Endothelial cell of umbilical vein (primary cell): Measurements from ENCODE around the gene CEBPA. TPM values are rescaled to one million over a fixed set of nuclear protein-coding genes. Genes with fewer than 3 reads are reported as not detected.
"Not testable (repeated sequence)": the region's sequence is repeated elsewhere in the genome, so short reads cannot be mapped to it uniquely, and the experiment has no call there.

Experiments
- BruUV-seq: library from RNA; stranded (reverse); fragments of 400-500 nt; replicated peaks from 2 replicates; lab custom pipeline; 2021; lab: Mats Ljungman, UMichigan
- CTCF ChIA-PET: fragments of 300-600, 350-600 bp; sonication (Branson Sonifier 250); formaldehyde crosslinking; loops from one replicate; lab custom pipeline; 2021; ENCODE audit warnings: antibody characterized with exemption, inconsistent platforms; lab: Charles Lee
- POLR2A ChIA-PET: fragments of 300-600, 350-600 bp; sonication (Branson Sonifier 250); formaldehyde crosslinking; loops from one replicate; lab custom pipeline; 2021; ENCODE audit warnings: antibody characterized with exemption, inconsistent platforms; lab: Charles Lee
- DNase-seq: peaks from one replicate; pipeline ENCODE4 v3.0.0-alpha.2; 2011; ENCODE audit warnings: low read depth, low spot score
- FAIRE-seq: peaks from 2 replicates; lab custom pipeline; 2011; peaks lifted over from hg19 to GRCh38; lab: Jason Lieb, UNC
- H2AFZ ChIP-seq: 2 replicates; pipeline ENCODE4 v1.6.0; 2012; ENCODE audit warnings: low read depth, low read length, control low read depth, inconsistent platforms
- H3K27ac ChIP-seq: 2 replicates; pipeline ENCODE4 v1.5.1; 2011; ENCODE audit warnings: low read depth, mild to moderate bottlenecking, control low read depth, low read length, moderate library complexity; ENCODE audit not compliant: insufficient read depth
- H3K27me3 ChIP-seq, 2 experiments: 2 replicates each; pipeline versions ENCODE4 v1.6.0 to v1.6.1; 2011; ENCODE audit warnings: low read length in 2 of 2, mixed read lengths in 1 of 2; ENCODE audit not compliant: control insufficient read depth in 2 of 2, insufficient read depth in 2 of 2
- H3K36me3 ChIP-seq, 2 experiments: 2 replicates in 1 of 2; 3 replicates in 1 of 2; pipeline ENCODE4 v1.5.1; 2011; ENCODE audit warnings: low read length in 2 of 2, mild to moderate bottlenecking in 1 of 2, moderate library complexity in 1 of 2; ENCODE audit not compliant: control insufficient read depth in 2 of 2, insufficient read depth in 2 of 2; ENCODE audit errors: extremely low read depth in 1 of 2
- H3K4me1 ChIP-seq: 3 replicates; pipeline ENCODE4 v1.5.1; 2011; ENCODE audit warnings: mild to moderate bottlenecking, low read length; ENCODE audit not compliant: control insufficient read depth, insufficient read depth; ENCODE audit errors: extremely low read depth
- H3K4me2 ChIP-seq: 2 replicates; pipeline ENCODE4 v1.6.1; 2011; ENCODE audit warnings: low read length, control low read depth, mixed read lengths; ENCODE audit not compliant: insufficient read depth
- H3K4me3 ChIP-seq, 3 experiments: fragments of 200-600 bp in 1 of 3; sonication (generic), shearing (Covaris generic) in 1 of 3; replicated peaks in 1 of 3; 2 replicates each; pipeline ENCODE4 v1.5.1; 2011 to 2016; ENCODE audit warnings: control low read depth in 3 of 3, low read length in 3 of 3, mild to moderate bottlenecking in 2 of 3, inconsistent platforms in 1 of 3, low read depth in 1 of 3, moderate library complexity in 1 of 3; ENCODE audit not compliant: insufficient read depth in 1 of 3
- H3K79me2 ChIP-seq: 2 replicates; pipeline ENCODE4 v1.6.0; 2012; ENCODE audit warnings: low read length, inconsistent platforms; ENCODE audit not compliant: control insufficient read depth, insufficient read depth
- H3K9ac ChIP-seq: replicated peaks from 2 replicates; pipeline ENCODE3; 2011; ENCODE audit warnings: low read length, control low read depth; ENCODE audit not compliant: insufficient read depth; ENCODE audit errors: extremely low read depth
- H3K9me1 ChIP-seq: replicated peaks from 3 replicates; pipeline ENCODE4 v1.6.0; 2011; ENCODE audit warnings: mild to moderate bottlenecking, low read length; ENCODE audit not compliant: control insufficient read depth, insufficient read depth; ENCODE audit errors: extremely low read depth
- H3K9me3 ChIP-seq: replicated peaks from 2 replicates; pipeline ENCODE4 v1.5.1; 2012; ENCODE audit warnings: low read length, inconsistent platforms; ENCODE audit not compliant: control insufficient read depth, insufficient read depth
- H4K20me1 ChIP-seq: replicated peaks from 2 replicates; pipeline ENCODE3; 2011; ENCODE audit warnings: mild to moderate bottlenecking, low read length; ENCODE audit not compliant: control insufficient read depth, insufficient read depth; ENCODE audit errors: extremely low read depth
- EZH2 ChIP-seq: IDR thresholded peaks from 2 replicates; pipeline ENCODE4 v1.6.1; 2012; ENCODE audit warnings: borderline replicate concordance, low read depth, mild to moderate bottlenecking, moderate library complexity, low read length, inconsistent platforms; ENCODE audit not compliant: severe bottlenecking
- GATA2 ChIP-seq: IDR thresholded peaks from 2 replicates; pipeline ENCODE4 v1.7.0; 2011; ENCODE audit warnings: low read depth, mild to moderate bottlenecking, moderate library complexity, mixed read lengths, low read length; ENCODE audit not compliant: insufficient read length, insufficient read depth
- dilution Hi-C: fragments of 300-500 bp; cut with MboI; formaldehyde crosslinking; loops from one replicate; pipeline ENCODE4 v1.15.0; 2019; ENCODE audit warnings: low sequenced_read_pairs; ENCODE audit not compliant: extremely low pct_ligation_motif_present
- intact Hi-C: fragments of 100-400 bp; cut with micrococcal nuclease; formaldehyde crosslinking; loops from one replicate; pipeline ENCODE4 v1.10.0; 2022
- polyA plus RNA-seq, 4 experiments: library from polyadenylated mRNA; depleted of rRNA in 3 of 4; stranded (reverse) in 3 of 4; unstranded in 1 of 4; fragments of >200 nt; gene quantifications; 2 replicates each; pipeline versions ENCODE4 v1.2.1 to v1.2.3, GENCODE V29; 2011 to 2012; ENCODE audit warnings: missing spikeins in 1 of 4
- total RNA-seq: library from RNA; stranded (reverse); gene quantifications from 2 replicates; pipeline ENCODE4 v1.2.3, GENCODE V29; 2021

The CEBPA gene
- total and polyA plus RNA-seq, 2 donors (not counting 3 experiments of a cell fraction or from before 2014, with no cell fraction given) = 0.06 TPM; not detected in 1

DNA sequence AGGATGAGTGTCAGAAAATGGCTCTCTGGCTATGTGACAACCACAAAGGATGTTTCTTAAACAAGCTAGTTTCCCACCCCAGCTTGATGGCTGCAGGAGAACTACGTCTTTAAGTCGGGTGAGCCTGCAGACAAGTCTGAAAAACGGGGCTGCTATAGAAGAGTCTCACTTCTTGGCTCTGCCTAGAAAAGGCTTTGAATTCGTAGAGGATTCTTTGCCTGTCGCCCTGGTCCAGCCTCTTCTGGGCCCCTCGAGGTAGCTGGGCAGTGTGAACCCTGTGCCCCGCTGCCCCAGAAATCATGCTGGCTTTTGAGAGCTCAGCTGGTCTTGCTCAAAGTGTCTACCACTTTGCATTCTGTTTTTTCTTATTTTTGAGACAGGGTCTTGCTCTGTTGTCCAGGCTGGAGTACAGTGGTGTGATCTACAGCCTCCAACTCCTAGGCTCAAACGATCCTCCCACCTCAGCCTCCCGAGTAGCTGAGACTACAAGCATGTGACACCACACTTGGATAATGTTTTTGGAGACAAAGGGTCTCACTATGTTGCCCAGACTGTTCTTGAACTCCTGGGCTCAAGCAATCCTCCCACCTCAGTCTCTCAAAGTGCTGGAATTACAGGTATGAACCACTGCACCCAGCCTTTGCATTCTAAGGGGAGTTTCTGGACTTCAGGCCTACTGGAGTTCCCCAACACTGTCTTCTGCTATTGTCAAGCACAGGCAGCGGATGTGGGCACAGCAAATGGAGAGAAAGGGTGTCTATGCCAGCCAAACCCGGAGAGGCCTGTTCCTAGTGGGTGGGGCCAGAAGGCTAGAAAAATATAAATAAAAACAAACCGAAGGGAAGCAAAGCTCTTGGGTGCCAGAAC, 6.5 kb downstream of the CEBPA start:
- no peaks in the 10 kb centered on the region for H3K9me3 ChIP-seq
- FAIRE-seq (no peak), DNase-seq (no peak)
- H4K20me1 ChIP-seq = no peaks in the 10 kb centered on the region
- POLR2A ChIA-PET = no interaction called here
- H2AFZ ChIP-seq = no peak overlapping the region
- dilution Hi-C loops = no loop called here
- H3K9me1 ChIP-seq = no peaks in the 10 kb centered on the region
- CTCF ChIA-PET = interaction anchor here (1.3 to 2.1 kb wide), 2 partner anchors 11 to 60 kb away, joined by 4 to 8 read pairs; no protein-coding TSS in a partner anchor
- H3K4me1 ChIP-seq = no peaks in the 10 kb centered on the region
- no peak overlapping the region for H3K4me3 ChIP-seq
- H3K27ac ChIP-seq = no peak overlapping the region
- no peaks in the 10 kb centered on the region for H3K36me3 ChIP-seq
- no peak overlapping the region for H3K4me2 ChIP-seq
- intact Hi-C loops = no loop called here
- no peak overlapping the region for H3K9ac ChIP-seq
- no peak for TF ChIP-seq EZH2
- TF ChIP-seq GATA2 = no peak
- H3K27me3 ChIP-seq = peaks cover 10 to 12% of the 10 kb centered on the region in 2 experiments
- no TSS peak for BruUV-seq
- no peaks in the 10 kb centered on the region for H3K79me2 ChIP-seq

DNA sequence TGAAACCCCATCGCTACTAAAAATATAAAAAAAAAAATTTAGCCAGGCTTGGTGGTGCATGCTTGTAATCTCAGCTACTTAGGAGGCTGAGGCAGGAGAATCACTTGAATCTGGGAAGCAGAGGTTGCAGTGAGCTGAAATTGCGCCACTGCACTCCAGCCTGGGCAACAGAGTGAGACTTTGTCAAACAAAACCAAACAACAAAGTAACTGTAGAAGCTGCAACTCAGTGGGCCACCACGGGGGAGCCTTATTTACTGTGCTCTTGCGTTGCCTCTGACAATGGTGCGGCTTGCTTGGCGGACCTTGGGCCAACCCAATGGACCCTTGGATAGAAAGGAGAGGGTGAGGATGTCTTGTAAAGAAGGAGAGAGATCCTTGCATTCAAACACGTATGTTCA, 7.3 kb downstream of the CEBPA start:
- H3K27me3 ChIP-seq, H4K20me1 ChIP-seq, H2AFZ ChIP-seq, intact Hi-C loops, H3K4me1 ChIP-seq, H3K79me2 ChIP-seq, dilution Hi-C loops, H3K36me3 ChIP-seq, H3K4me2 ChIP-seq, POLR2A ChIA-PET, H3K4me3 ChIP-seq, DNase-seq, FAIRE-seq, BruUV-seq, H3K9me3 ChIP-seq, H3K9ac ChIP-seq, H3K27ac ChIP-seq, H3K9me1 ChIP-seq: not testable (repeated sequence)
- CTCF ChIA-PET = interaction anchor here (2.1 kb wide), 1 partner anchor 10 kb away, joined by 8 read pairs; no protein-coding TSS in a partner anchor
